H9 (cell line): ENCODE data around the gene NUMBL. TPM values are rescaled to one million over a fixed set of nuclear protein-coding genes. Genes with fewer than 3 reads are reported as not detected.

Experiments used
- DNase-seq: peaks from one replicate; pipeline ENCODE4 v3.0.0-alpha.2; 2017
- H2AFZ ChIP-seq: one replicate; pipeline ENCODE4 v1.6.1; 2013; ENCODE audit warnings: mild to moderate bottlenecking, low read length, control low read depth, moderate library complexity
- H2AK5ac ChIP-seq: 2 replicates; pipeline ENCODE4 v1.6.1; 2013; ENCODE audit warnings: low read length, control low read depth, mixed read lengths; ENCODE audit not compliant: insufficient read length
- H2BK120ac ChIP-seq: one replicate; pipeline ENCODE4 v1.6.1; 2013; ENCODE audit warnings: low read depth, mild to moderate bottlenecking, low read length, control low read depth, inconsistent platforms; ENCODE audit not compliant: poor library complexity, severe bottlenecking
- H2BK12ac ChIP-seq: 2 replicates; pipeline ENCODE4 v1.6.1; 2013; ENCODE audit warnings: low read length, control low read depth, mixed read lengths, low read depth; ENCODE audit not compliant: insufficient read length
- H2BK15ac ChIP-seq: 2 replicates; pipeline ENCODE4 v1.6.1; 2013; ENCODE audit warnings: low read depth, low read length, control low read depth
- H2BK20ac ChIP-seq: one replicate; pipeline ENCODE4 v1.6.1; 2013; ENCODE audit warnings: low read depth, mild to moderate bottlenecking, low read length, control low read depth, inconsistent platforms; ENCODE audit not compliant: poor library complexity, severe bottlenecking
- H2BK5ac ChIP-seq: 2 replicates; pipeline ENCODE4 v1.6.1; 2013; ENCODE audit warnings: low read length, control low read depth, mixed read lengths; ENCODE audit not compliant: insufficient read length
- H3K14ac ChIP-seq: 2 replicates; pipeline ENCODE4 v1.6.1; 2013; ENCODE audit warnings: low read length, control low read depth; ENCODE audit not compliant: insufficient read depth
- H3K18ac ChIP-seq: 2 replicates; pipeline ENCODE4 v1.6.1; 2013; ENCODE audit warnings: low read depth, mild to moderate bottlenecking, mixed read lengths, low read length, control low read depth; ENCODE audit not compliant: insufficient read length
- H3K23ac ChIP-seq: 2 replicates; pipeline ENCODE4 v1.6.1; 2013; ENCODE audit warnings: low read length, control low read depth, mixed read lengths, low read depth; ENCODE audit not compliant: insufficient read length
- H3K23me2 ChIP-seq: 2 replicates; pipeline ENCODE4 v1.6.1; 2013; ENCODE audit warnings: low read depth, mild to moderate bottlenecking, mixed read lengths, low read length, control low read depth; ENCODE audit not compliant: insufficient read length, poor library complexity, severe bottlenecking
- H3K27ac ChIP-seq: 2 replicates; pipeline ENCODE4 v1.5.1; 2013; ENCODE audit warnings: low read length, control low read depth, mixed read lengths, low read depth; ENCODE audit not compliant: insufficient read length
- H3K27me3 ChIP-seq: 2 replicates; pipeline ENCODE4 v1.6.1; 2013; ENCODE audit warnings: low read length, control low read depth, inconsistent platforms; ENCODE audit not compliant: insufficient read depth
- H3K4ac ChIP-seq: 2 replicates; pipeline ENCODE4 v1.6.1; 2013; ENCODE audit warnings: low read depth, mild to moderate bottlenecking, control low read depth, inconsistent platforms, low read length, moderate library complexity
- H3K4me1 ChIP-seq: 2 replicates; pipeline ENCODE4 v1.6.1; 2013; ENCODE audit warnings: low read length, control low read depth, inconsistent platforms; ENCODE audit not compliant: insufficient read depth
- H3K4me2 ChIP-seq: 2 replicates; pipeline ENCODE4 v1.6.1; 2013; ENCODE audit warnings: low read length, control low read depth, mixed read lengths; ENCODE audit not compliant: insufficient read length, insufficient read depth
- H3K56ac ChIP-seq: 2 replicates; pipeline ENCODE4 v1.6.1; 2013; ENCODE audit warnings: low read depth, mild to moderate bottlenecking, mixed read lengths, low read length, control low read depth; ENCODE audit not compliant: insufficient read length
- H3K79me1 ChIP-seq: 2 replicates; pipeline ENCODE4 v1.6.1; 2013; ENCODE audit warnings: low read depth, mild to moderate bottlenecking, moderate library complexity, low read length, control low read depth, inconsistent platforms; ENCODE audit not compliant: insufficient read depth, poor library complexity, severe bottlenecking
- H3K79me2 ChIP-seq: 2 replicates; pipeline ENCODE4 v1.6.1; 2013; ENCODE audit warnings: low read length, control low read depth, inconsistent platforms; ENCODE audit not compliant: insufficient read depth
- H3K9ac ChIP-seq: 2 replicates; pipeline ENCODE4 v1.6.1; 2013; ENCODE audit warnings: low read length, control low read depth, mixed read lengths; ENCODE audit not compliant: insufficient read length; ENCODE audit errors: extremely low read depth
- H3K9me3 ChIP-seq: one replicate; pipeline ENCODE4 v1.6.1; 2013; ENCODE audit warnings: low read depth, low read length, inconsistent platforms; ENCODE audit not compliant: control insufficient read depth
- H3T11ph ChIP-seq: one replicate; pipeline ENCODE4 v1.6.1; 2013; ENCODE audit warnings: mild to moderate bottlenecking, low read length, control low read depth, inconsistent platforms
- H4K20me1 ChIP-seq: one replicate; pipeline ENCODE4 v1.6.1; 2013; ENCODE audit not compliant: control insufficient read depth, insufficient read length, insufficient read depth
- H4K5ac ChIP-seq: 2 replicates; pipeline ENCODE4 v1.6.1; 2013; ENCODE audit warnings: low read depth, mild to moderate bottlenecking, mixed read lengths, low read length, control low read depth; ENCODE audit not compliant: insufficient read length
- H4K8ac ChIP-seq: replicated peaks from 2 replicates; pipeline ENCODE4 v1.6.1; 2013; ENCODE audit warnings: low read length, control low read depth, mixed read lengths, low read depth; ENCODE audit not compliant: insufficient read length
- H4K91ac ChIP-seq: 2 replicates; pipeline ENCODE4 v1.6.1; 2013; ENCODE audit warnings: low read depth, mild to moderate bottlenecking, moderate library complexity, mixed read lengths, low read length, control low read depth; ENCODE audit not compliant: insufficient read length
- H3K27ac Mint-ChIP-seq, 3 experiments: 2 replicates in 2 of 3; 3 replicates in 1 of 3; pipeline ENCODE4 v1.8.0; 2020 to 2021; ENCODE audit warnings: mixed read lengths in 3 of 3, mild to moderate bottlenecking in 1 of 3, moderate library complexity in 1 of 3
- H3K27me3 Mint-ChIP-seq: 2 replicates; pipeline ENCODE4 v1.8.0; 2021; ENCODE audit warnings: low read depth, mild to moderate bottlenecking, moderate library complexity, mixed read lengths
- H3K36me3 Mint-ChIP-seq, 3 experiments: 2 replicates in 2 of 3; 3 replicates in 1 of 3; pipeline ENCODE4 v1.8.0; 2020 to 2021; ENCODE audit warnings: low read depth in 3 of 3, mixed read lengths in 3 of 3; ENCODE audit not compliant: insufficient read depth in 1 of 3
- H3K4me1 Mint-ChIP-seq, 2 experiments: 2 replicates each; pipeline ENCODE4 v1.8.0; 2020; ENCODE audit warnings: mixed read lengths in 2 of 2
- H3K4me3 Mint-ChIP-seq, 2 experiments: 2 replicates in 1 of 2; 3 replicates in 1 of 2; pipeline ENCODE4 v1.8.0; 2020 to 2021; ENCODE audit warnings: mild to moderate bottlenecking in 2 of 2, mixed read lengths in 2 of 2, moderate library complexity in 1 of 2
- H3K9me3 Mint-ChIP-seq, 2 experiments: 2 replicates in 1 of 2; 3 replicates in 1 of 2; pipeline ENCODE4 v1.8.0; 2020; ENCODE audit warnings: mild to moderate bottlenecking in 2 of 2, mixed read lengths in 2 of 2, moderate library complexity in 1 of 2
- WGBS: extraction: QIAGEN DNeasy Blood & Tissue Kit; methylation state at CpG from one replicate; pipeline ENCODE4 v1.1.7; 2013; ENCODE audit warnings: missing lambda C conversion rate, low lambda C conversion rate, mixed read lengths; ENCODE audit not compliant: insufficient read length; ENCODE audit errors: extremely low coverage; 5-methylcytosine and 5-hydroxymethylcytosine counted together
- total RNA-seq: library from RNA; stranded (reverse); gene quantifications from 2 replicates; pipeline ENCODE4 v1.2.1, GENCODE V29; 2021
- TF ChIP-seq, protein P1 (sequence below): fragments of 200-600 bp; sonication (generic); conservative IDR thresholded peaks from 3 replicates; pipeline ENCODE4 v1.8.0; 2021; ENCODE audit warnings: antibody characterized with exemption, mild to moderate bottlenecking

NUMBL gene
- total RNA-seq, 1 experiment from 2014 or later = 34.5 TPM

GRCh38 chr19:40639638-40639982, 50.8 kb downstream of the NUMBL start:
- TF ChIP-seq, protein P1, sequence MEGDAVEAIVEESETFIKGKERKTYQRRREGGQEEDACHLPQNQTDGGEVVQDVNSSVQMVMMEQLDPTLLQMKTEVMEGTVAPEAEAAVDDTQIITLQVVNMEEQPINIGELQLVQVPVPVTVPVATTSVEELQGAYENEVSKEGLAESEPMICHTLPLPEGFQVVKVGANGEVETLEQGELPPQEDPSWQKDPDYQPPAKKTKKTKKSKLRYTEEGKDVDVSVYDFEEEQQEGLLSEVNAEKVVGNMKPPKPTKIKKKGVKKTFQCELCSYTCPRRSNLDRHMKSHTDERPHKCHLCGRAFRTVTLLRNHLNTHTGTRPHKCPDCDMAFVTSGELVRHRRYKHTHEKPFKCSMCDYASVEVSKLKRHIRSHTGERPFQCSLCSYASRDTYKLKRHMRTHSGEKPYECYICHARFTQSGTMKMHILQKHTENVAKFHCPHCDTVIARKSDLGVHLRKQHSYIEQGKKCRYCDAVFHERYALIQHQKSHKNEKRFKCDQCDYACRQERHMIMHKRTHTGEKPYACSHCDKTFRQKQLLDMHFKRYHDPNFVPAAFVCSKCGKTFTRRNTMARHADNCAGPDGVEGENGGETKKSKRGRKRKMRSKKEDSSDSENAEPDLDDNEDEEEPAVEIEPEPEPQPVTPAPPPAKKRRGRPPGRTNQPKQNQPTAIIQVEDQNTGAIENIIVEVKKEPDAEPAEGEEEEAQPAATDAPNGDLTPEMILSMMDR = no peak
- Histone ChIP-seq H2BK20ac (no peak overlapping the region), H3T11ph (no peak overlapping the region), H3K56ac (no peak overlapping the region), H2AFZ (no peak overlapping the region), H3K79me2 (no peaks in the 10 kb centered on the region), H3K27me3 (no peaks in the 10 kb centered on the region; the same call in 1 of the 2 replicates), H3K9ac (no peak overlapping the region), H3K23ac (no peak overlapping the region), H2BK120ac (no peak overlapping the region), H2AK5ac (no peak overlapping the region), H4K91ac (no peak overlapping the region), H3K14ac (no peak overlapping the region; the same call in 1 of the 2 replicates), H3K9me3 (no peaks in the 10 kb centered on the region), H3K23me2 (no peaks in the 10 kb centered on the region), H4K20me1 (no peaks in the 10 kb centered on the region), H3K18ac (no peak overlapping the region), H4K8ac (no peak overlapping the region), H2BK15ac (no peak overlapping the region), H2BK12ac (no peak overlapping the region), H3K27ac (no peak overlapping the region), H4K5ac (no peak overlapping the region), H3K4me1 (no peaks in the 10 kb centered on the region), H3K4ac (no peak overlapping the region), H3K4me2 (no peak overlapping the region), H3K79me1 (no peaks in the 10 kb centered on the region), H2BK5ac (no peak overlapping the region)
- peaks cover 5 to 6% of the 10 kb centered on the region in 2 experiments; a peak in 3 of 4 replicates for H3K4me1 Mint-ChIP-seq
- H3K4me3 Mint-ChIP-seq = no peak overlapping the region; a peak in 1 of 5 replicates
- no peak overlapping the region for H3K27ac Mint-ChIP-seq
- H3K27me3 Mint-ChIP-seq = peaks cover 21% of the 10 kb centered on the region
- no peak for DNase-seq
- H3K9me3 Mint-ChIP-seq = no peaks in the 10 kb centered on the region
- WGBS = no CpG with 5 or more reads among the region's 6 CpGs
- H3K36me3 Mint-ChIP-seq = no peaks in the 10 kb centered on the region
